ENCODE data around the gene GIPR.
"Not testable (repeated sequence)": the region's sequence is repeated elsewhere in the genome, so short reads cannot be mapped to it uniquely, and the experiment has no call there.

Gene GIPR

DNA sequence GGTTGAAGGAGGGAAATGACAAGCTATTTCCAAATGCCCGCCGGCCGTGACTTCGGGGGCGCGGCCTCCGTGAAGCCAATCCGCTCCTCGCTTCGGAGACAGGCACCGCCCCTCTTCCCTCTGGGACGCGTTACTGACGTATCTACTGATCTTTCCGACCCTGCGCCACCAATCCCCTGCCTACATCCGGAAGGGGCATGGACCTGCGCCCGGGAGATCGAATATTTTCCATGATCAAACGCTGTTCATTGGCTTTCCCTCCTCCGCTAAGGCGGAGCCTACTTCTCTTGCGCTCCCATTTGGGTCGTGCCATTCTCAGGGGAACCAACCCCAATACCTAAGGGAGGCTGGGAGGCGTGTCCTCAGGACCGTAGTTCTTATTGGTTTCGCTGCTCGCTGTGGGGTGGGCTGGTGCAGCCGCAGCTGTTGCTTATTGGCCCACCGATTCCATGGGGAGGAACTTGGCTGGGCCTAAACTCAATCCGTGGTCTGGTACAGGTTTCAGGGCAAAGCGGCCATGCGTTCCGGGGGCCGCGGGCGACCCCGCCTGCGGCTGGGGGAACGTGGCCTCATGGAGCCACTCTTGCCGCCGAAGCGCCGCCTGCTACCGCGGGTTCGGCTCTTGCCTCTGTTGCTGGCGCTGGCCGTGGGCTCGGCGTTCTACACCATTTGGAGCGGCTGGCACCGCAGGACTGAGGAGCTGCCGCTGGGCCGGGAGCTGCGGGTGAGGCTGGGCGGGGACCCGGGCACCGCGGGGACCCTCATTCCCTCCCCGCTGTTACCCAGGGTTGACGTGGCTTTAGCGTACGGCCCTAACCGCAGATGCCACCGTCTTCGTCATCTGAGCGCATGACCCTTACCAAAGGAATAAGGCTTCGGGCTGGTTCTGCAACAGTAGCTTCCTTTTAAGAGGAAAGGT lies 24.4 kb downstream of the GIPR start, which contains the start of gene QPCTL:
Gene QPCTL (plus strand): TSS at position 480 of the 919 bp plus-strand sequence. CDS start 38 bp downstream, at position 518.
- peak; percentile 99 for DNase-seq

DNA sequence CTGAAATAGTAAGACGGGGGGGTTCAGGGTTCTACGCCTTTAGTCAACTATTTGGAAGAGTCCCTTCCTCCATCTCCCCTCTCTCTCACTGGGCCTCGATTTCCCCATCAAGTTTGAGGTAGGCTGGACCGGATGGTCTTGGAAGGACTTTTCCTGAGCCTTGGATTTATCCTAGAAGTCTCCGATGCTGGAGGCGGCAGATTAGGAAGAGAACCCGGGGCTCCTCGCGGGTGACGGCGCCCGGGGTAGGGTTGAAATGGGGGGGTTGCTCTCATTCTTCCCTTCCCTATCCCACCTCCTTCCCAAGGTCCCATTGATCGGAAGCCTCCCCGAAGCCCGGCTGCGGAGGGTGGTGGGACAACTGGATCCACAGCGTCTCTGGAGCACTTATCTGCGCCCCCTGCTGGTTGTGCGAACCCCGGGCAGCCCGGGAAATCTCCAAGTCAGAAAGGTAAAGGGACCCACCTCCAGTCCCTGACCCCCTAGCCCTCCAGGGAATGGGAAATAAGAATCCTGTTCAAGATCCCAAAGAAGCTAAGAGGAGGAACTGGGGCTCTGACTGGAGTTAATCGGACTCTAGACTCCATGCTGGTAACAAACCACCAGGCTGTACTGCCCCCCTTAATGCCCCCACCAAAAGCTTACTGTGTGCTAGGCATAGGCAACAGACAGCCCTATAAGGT lies 25.2 kb downstream of the GIPR start:
- DNase-seq = peak; percentile 61 to 70

DNA sequence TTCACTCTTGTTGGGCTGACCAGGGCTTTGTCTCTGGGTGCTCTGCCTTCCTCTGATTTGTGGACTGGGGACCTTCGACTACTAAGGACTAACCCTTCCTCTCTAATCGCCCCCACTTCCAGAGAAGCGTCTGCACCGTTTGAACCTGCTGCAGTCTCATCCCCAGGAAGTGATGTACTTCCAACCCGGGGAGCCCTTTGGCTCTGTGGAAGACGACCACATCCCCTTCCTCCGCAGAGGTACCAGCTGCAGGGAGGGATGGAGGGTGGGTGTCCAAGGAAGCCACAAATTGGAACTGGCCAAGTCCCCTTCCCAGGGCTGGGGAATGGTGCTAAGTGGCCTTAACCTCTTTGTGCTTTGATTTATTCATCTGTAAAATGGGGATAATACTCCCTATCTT lies 33.7 kb downstream of the GIPR start:
- DNase-seq = no peak

DNA sequence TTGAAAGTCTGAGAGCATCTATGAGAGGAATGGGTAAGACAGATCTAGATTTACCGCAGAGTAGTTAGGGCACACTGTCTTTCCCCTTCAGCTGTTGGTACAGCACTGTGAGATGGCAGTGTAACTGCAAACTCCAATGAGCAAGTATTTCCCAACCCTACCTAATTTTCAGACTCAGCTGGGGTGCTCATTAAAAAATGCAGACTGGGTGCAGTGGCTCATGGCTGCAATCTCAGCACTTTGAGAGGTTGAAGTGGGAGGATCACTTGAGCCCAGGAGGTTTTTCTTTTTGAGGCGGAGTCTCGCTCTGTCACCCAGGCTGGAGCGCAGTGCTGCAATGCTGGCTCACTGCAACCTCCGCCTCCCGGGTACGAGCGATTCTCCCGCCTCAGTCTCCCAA lies 37.1 kb downstream of the GIPR start:
- no peak for DNase-seq

DNA sequence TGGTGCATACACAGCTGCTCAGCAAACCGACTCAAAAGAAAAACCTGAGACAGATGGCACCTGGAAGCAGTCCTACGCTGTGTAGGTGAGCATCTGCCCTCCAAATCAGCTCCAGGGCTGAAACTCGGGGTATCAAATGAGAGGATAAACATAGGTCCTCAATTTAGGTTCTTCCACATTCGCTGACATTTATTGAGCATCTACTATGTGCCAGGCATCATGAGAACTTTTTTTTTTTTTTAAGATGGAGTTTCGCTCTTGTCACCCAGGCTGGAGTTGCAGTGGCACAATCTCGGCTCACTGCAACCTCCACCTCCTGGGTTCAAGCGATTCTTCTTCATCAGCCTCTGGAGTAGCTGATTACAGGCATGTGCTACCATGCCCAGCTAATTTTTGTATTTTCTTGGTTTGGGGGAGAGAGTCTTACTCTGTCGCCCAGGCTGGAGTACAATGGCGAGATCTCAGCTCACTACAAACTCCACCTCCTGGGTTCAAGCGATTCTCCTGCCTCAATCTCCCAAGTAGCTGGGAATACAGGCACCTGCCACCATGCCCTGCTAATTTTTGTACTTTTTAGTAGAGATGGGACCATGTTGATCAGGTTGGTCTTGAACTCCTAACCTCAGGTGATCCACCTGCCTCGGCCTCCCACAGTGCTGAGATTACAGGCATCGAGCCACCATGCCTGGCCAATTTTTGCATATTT lies 37.8 kb downstream of the GIPR start:
- no peak for DNase-seq

DNA sequence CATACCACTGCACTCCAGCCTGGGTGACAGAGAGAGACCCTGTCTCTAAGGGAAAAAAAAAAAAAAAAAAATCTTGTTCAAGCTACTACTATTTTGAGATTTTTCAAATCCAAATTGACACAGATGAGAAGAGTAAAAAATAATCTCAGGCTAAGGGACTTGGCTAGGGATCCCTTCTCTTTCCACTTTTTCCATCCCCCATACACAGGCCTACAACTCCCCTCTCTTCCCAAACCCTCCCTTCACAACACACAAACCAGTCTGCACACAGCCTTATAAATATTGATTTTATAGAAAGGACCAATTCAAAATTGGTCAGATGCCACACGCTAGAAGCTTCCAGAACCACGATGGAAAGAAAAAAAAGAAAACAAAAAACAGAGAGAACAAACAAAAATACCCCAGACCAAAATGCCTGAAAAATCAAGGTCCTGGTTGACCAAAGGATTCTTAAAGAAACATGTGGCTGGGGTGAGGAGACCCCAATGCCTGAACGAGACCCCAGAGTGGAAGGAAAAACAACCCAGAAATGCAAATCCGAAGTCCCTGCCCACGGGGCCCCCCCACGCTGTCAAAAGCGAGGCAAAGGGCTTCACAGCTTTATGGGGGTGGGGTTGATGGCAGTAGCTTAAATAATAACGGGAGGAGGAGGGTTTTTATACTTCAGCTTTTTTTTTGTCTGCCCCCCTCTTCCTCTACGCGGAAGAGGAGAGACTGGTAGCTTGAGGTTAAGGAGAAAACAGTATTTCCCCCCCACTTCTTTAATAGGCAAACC lies 42.5 kb downstream of the GIPR start:
- DNase-seq = no peak

DNA sequence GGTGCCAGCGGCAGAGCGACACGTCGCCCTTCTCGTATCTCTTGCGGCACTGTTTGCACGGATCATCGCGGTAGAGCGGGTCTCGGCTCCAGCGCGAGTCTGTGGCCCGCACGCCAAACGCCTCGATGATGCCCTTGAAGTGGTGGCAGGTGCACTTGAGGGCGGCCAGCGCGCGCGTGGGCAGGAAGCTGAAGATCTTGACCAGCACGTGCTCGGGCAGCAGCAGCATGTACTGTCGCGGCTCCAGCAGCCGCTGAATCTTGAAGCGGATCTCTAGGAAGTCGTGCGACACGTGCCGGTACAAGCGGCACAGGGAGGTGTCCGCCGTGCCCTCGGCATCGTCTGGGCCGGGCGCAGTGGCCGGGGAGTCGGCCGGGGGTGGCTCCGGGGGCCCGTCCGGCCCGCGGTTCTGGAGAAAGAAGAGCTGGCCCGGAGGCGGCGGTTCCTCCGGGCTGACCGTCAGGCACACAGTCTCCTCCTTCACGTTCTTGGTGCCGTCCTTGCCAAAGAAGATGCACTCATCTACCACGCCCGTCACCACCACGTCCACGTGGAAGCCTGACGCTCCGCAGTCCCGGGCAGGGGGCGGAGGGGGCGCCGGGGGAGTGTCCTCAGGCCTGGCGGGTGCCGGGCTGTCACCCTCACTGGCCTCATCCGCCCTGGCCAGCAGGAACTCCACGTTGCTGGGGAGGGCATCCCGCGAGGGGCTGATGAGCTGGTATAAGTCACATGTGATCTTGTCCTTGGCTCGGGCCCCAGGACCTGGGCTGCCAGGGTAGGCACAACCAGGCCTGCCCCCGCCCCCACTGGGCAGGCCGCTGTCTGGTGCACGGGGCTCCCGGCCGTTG lies 44.1 kb downstream of the GIPR start:
- DNase-seq = no peak

DNA sequence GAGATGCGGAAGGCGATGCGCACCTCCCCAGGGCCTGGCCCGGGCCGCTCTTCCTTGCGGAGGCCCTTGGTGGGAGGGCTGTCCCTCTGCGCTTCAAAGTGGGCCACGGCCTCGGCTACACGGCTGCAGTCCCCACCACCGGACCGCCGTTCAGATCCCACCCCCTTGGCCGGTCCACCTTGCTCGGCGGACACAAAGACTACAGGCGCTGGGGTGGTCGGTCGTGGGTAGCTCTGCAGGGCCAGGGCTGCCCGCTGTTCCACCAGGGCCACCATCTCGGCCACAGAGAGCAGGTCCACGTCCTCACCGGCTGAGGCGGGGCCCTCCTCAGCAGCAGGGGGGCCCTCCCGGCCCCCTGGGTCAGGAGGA lies 44.7 kb downstream of the GIPR start:
- DNase-seq = no peak

DNA sequence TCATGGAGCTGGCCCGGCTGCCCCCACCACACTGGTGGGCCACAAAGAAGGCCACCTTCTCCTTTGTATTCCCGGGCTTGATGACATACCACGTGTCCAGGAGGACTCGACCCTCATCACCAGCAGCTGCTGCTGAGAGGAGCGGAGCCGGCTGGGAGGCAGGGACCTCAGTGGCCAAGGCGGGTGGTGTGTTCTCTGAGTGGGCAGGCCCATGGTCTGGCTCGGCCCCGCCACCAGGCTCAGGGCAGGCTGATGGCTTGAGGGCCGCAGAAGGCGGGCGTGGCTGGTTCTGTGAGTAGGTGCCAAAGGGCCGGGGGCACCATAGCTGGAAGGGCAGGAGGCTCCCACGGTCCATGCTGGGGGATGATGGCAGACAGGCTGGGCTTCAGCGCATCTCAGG lies 45.1 kb downstream of the GIPR start:
- DNase-seq = no peak

DNA sequence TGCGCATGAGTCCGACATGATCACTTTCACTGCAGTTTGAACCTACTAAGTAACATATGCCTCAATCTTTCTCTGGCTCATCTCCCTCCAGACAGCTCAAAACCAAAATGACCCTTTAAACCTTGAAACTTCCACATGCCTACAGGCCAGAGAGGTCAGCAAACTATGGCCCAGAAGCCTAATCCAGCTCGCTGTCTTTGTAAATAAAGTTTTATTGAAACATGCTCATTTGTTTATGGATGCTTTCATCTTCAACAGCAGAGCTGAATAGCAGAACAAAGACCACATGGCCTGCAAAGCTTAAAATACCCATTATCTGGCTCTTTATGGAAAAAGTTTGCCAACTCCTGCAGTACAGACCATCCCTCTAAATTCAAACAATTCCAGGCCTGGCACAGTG lies 47.1 kb downstream of the GIPR start:
- DNase-seq = no peak

DNA sequence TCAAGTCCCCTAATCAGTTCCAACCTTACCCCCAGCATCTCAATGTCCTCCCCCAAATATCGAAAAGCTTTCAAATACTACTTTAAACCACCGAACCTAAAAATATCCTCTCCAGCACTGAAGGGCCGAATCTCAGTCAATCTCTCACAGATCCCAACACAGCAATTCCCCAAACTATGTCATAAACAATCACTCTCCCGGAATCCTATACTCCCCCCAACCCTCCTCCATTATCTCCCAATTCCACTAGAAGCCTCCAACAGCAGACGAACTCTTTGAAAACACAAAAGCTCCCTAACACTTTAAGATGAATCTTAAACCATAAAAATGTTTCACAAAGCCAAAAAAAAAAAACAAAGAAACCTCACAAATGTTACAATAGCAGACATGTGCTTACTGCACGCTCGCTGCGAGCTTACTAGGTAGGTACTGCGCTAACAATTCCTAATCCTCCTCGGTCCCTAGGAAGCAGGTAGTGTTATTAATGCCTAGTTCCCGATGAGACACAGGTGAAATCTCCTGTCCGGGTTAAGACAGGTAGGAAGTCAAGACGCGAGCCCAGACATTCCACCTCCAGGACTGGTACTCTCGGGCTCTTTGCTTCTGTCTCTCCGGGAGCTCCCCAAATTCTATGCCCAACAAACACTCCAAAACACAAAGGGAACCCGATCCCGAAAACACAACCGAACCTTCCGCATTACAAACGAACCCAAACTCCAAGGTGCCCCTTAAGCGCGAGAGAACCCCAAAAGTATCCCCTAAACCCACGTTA lies 48.5 kb downstream of the GIPR start:
- DNase-seq = peak in 1 of 2 experiments; percentile 41

DNA sequence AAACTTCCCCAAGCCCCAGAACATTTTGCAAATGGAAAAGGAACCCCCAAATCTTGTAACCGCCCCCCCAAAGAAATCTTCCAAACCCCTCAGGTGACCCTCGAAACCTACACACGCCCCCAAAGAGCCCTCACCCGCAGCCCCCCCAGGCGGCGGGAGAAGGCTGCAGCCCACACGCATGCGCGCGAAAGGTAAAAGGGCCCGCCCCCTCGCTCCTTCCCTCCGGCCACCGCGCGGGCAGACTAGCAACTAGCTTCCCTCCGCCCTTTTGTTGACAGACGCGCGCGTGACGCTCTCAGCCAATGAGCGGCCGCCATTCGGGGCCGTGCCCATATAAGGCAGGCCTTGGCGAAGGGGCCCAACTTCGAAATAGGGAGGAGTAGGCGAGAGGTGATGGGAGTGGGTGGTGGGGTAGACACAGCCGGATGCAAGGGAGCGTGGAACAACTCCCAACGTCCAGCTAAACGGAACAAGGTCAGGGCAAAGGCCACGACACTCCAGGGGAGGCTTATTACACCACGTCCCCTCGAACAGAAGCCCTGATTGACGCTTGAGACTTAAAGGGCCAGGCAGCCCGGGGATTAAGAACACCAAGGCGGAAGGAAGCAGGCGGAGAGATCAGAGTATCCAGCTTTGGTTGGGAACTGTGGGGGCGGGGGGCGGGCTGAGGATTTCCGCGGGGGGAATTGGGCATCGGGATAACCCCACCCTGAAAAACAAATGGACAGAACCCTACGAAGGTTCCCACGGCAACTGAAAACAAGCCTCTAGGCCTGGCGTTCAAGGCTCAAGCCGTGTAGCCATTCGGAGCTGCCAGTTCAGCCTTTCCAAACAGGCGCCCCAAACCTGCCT lies 49.3 kb downstream of the GIPR start:
- DNase-seq = peak; percentile 91 to 98

DNA sequence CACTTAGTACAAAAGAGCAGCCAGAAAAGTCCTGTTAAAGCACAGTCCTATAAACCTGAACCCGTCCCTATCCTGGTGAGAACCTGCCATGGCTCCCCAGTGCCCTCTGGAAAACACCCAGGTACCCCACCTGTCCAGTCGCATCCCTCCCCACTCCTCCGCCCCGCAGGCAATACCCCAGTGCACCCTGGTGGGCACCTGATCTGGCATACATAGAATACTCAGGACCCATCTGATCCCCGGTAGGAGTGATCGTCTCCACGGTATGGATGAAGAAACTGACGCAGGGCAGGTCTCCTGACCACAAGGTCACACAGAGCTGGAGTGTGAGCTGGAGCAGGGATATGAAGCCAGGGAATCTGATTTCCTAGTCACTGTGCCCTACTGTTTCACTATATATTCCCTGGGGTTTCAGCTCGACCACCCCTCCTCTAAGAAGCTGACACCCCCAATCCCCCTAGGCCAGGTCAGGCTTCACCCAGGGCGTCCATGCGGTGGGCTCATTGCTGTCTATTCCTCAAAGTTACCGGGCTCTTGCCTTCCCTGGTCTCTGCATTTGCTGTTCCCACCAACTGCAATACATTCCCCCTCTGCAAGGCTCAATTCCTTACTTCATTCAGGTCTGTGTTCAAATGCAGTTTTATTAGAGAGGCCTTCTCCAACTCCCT lies 50.1 kb downstream of the GIPR start:
- DNase-seq = no peak

DNA sequence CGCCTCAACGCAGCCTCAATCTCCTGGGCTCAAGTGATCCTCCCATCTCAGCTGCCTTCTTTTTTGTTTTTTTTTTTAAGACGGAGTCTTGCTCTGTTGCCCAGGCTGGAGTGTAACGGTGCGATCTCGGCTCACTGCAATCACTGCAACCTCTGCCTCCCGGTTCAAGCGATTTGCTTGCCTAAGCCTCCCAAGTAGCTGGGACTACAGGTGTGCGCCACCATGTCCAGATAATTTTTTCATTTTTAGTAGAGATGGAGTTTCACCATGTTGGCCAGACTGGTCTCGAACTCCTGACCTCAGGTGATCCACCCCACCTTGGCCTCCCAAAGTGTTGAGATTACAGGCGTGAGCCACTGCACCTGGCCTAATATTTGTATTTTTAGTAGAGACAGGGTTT lies 52.0 kb downstream of the GIPR start:
- not testable (repeated sequence) for DNase-seq

DNA sequence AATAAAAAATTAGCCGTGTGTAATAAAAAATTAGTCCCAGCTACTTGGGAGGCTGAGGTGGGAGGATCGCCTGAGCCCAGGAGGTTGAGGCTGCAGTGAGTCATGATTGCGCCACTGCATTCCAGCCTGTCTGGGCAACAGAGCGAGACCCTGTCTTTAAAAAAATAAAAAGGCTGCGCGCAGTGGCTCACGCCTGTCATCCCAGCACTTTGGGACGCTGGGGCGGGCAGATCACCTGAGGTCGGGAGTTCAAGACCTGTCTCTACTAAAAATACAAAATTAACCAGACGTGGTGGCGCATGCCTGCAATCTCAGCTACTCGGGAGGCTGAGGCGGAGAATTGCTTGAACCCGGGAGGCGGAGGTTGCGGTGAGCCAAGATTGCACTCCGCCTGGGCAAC lies 60.7 kb downstream of the GIPR start:
- not testable (repeated sequence) for DNase-seq

DNA sequence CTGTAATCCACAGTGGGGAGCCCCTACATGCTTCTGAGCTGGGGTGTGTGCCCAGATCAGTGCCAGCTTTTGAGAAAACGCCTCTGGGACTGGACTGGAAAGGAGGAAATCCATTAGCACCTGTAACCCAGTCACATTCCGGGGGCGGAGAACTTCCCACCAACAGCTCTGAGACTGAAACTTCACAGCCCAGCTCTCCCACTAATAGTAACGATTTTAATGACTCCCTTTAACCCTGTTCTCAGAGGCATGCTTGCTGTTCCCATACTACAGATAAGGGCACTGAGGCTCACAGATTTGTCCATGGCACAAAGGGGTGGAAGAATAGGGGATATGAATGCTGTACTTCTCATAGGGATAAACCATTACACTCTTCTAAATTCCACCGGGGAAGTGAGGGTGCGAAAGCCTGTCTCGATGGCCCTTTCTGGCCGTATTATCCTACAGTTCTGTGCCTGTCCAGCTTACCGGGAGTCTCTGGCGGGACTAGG lies 61.8 kb downstream of the GIPR start:
- DNase-seq = no peak

DNA sequence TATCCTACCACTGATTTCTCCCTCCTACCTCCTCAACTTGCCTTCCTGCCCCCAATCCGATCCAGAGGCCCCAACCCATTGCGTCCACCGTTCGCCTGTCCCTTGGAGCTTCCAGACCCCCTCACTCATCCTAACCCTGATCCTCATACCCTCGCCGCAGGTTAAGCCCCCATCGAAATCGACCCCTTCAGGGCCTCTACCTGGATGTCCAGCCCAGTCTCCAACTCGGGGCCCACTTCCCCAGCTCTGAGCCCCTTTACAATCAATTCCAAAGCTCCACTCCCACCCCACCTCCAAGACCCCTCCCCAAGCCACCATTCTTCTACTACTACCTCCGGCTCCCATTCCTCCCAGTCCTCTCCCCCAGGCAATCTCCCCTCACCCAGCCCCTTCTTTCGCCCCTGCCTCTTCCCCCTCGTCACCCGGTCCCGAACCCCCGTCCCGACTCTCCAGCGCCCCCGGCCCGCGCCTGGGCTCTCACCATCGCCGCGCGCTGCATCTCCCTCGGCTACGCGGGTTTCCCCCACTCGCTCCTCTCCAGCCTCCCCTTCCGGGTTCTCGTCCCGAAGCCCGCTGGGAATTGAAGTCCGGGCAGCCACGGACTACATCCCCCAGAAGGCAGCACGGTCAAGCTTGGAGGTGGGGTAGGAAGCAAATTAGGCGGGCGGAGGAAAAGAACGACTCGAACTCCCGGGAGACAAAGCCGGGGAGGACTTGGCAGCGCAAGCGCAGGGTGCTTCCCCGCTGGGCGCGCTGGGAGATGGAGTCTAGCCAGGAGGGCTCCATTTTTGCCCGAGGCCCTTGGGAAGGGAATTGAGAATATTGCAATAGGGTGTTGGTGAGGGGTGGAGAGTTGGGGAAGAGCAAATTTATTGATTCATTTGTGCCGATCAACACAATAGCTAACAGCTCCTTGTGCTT lies 62.6 kb downstream of the GIPR start, which contains the start of gene FBXO46:
Gene FBXO46 (minus strand): TSS at position 529 of the 921 bp plus-strand sequence. CDS start 17,401 bp downstream, outside the sequence.
- DNase-seq = peak; percentile 96 to 98

Measured in NCI-H524 (cell line).